H1 (cell line): ENCODE results near the gene PINLYP. TPM values are rescaled to one million over a fixed set of nuclear protein-coding genes. Genes with fewer than 3 reads are reported as not detected.

ENCODE experiments used
- CTCF ChIA-PET: fragments of 300-600 bp; sonication (Branson Sonifier 250); formaldehyde crosslinking; loops from one replicate; lab custom pipeline; 2021; ENCODE audit not compliant: partially characterized antibody; lab: Charles Lee
- POLR2A ChIA-PET: fragments of 300-600 bp; sonication (Branson Sonifier 250); formaldehyde crosslinking; loops from one replicate; lab custom pipeline; 2021; ENCODE audit warnings: inconsistent platforms; ENCODE audit not compliant: partially characterized antibody; lab: Charles Lee
- DNase-seq, 2 experiments: peaks; one replicate each; pipeline versions ENCODE4 v3.0.0 to v3.0.0-alpha.2; 2010 to 2022; ENCODE audit warnings: low spot score in 2 of 2, low read depth in 1 of 2, mixed read lengths in 1 of 2
- FAIRE-seq: peaks from 2 replicates; lab custom pipeline; 2011; peaks lifted over from hg19 to GRCh38; lab: Jason Lieb, UNC
- H2AFZ ChIP-seq: 2 replicates; pipeline ENCODE4 v1.8.1; 2012; ENCODE audit warnings: low read length, inconsistent platforms
- H2AK5ac ChIP-seq: 2 replicates; pipeline ENCODE4 v1.6.1; 2013; ENCODE audit warnings: low read depth, low read length
- H2BK120ac ChIP-seq: replicated peaks from 2 replicates; pipeline ENCODE3; 2013; ENCODE audit warnings: low read depth, low read length, inconsistent platforms
- H2BK12ac ChIP-seq: 2 replicates; pipeline ENCODE4 v1.6.1; 2013; ENCODE audit warnings: low read depth, low read length
- H2BK15ac ChIP-seq: 2 replicates; pipeline ENCODE4 v1.6.1; 2013; ENCODE audit warnings: low read length
- H2BK20ac ChIP-seq: 2 replicates; pipeline ENCODE4 v1.6.1; 2013; ENCODE audit warnings: low read length
- H2BK5ac ChIP-seq: 2 replicates; pipeline ENCODE4 v1.6.1; 2013; ENCODE audit warnings: low read depth, low read length
- H3K14ac ChIP-seq: 2 replicates; pipeline ENCODE4 v1.6.1; 2013; ENCODE audit warnings: inconsistent platforms; ENCODE audit not compliant: insufficient read length
- H3K18ac ChIP-seq: 2 replicates; pipeline ENCODE4 v1.6.1; 2013; ENCODE audit warnings: low read length; ENCODE audit errors: extremely low read depth
- H3K23ac ChIP-seq: 2 replicates; pipeline ENCODE4 v1.6.1; 2013; ENCODE audit warnings: inconsistent platforms; ENCODE audit not compliant: insufficient read length
- H3K23me2 ChIP-seq: 2 replicates; pipeline ENCODE4 v1.6.1; 2013; ENCODE audit warnings: low read depth, low read length
- H3K27ac ChIP-seq: 2 replicates; pipeline ENCODE4 v1.6.1; 2011; ENCODE audit warnings: low read depth, low read length, inconsistent platforms
- H3K27me3 ChIP-seq, 4 experiments: replicated peaks in 1 of 4; 1 replicate in 1 of 4; 2 replicates in 3 of 4; pipeline versions ENCODE4 v1.6.1 to v1.8.1; 2011 to 2013; ENCODE audit warnings: low read length in 3 of 4, mild to moderate bottlenecking in 3 of 4, inconsistent platforms in 2 of 4, mixed read lengths in 2 of 4, moderate library complexity in 1 of 4; ENCODE audit not compliant: control insufficient read depth in 3 of 4, insufficient read depth in 3 of 4; ENCODE audit errors: extremely low read depth in 1 of 4
- H3K36me3 ChIP-seq, 4 experiments: 2 replicates each; pipeline versions ENCODE4 v1.6.1 to v1.8.1; 2011 to 2013; ENCODE audit warnings: mild to moderate bottlenecking in 4 of 4, low read length in 3 of 4, moderate library complexity in 2 of 4, control low read depth in 1 of 4, inconsistent platforms in 1 of 4; ENCODE audit not compliant: insufficient read depth in 4 of 4, control insufficient read depth in 2 of 4
- H3K4ac ChIP-seq: replicated peaks from 2 replicates; pipeline ENCODE3; 2013; ENCODE audit warnings: low read length, low read depth, mixed read lengths, inconsistent platforms; ENCODE audit not compliant: insufficient read length
- H3K4me1 ChIP-seq, 4 experiments: replicated peaks in 1 of 4; 1 replicate in 1 of 4; 2 replicates in 3 of 4; pipeline versions ENCODE4 v1.6.1 to v1.8.1; 2011 to 2013; ENCODE audit warnings: low read length in 3 of 4, inconsistent platforms in 2 of 4, mixed read lengths in 1 of 4; ENCODE audit not compliant: insufficient read depth in 4 of 4, control insufficient read depth in 3 of 4
- H3K4me2 ChIP-seq, 2 experiments: 2 replicates each; pipeline versions ENCODE4 v1.6.1 to v1.8.1; 2011 to 2013; ENCODE audit warnings: low read depth in 2 of 2, low read length in 2 of 2, control low read depth in 1 of 2, inconsistent platforms in 1 of 2, mild to moderate bottlenecking in 1 of 2; ENCODE audit not compliant: insufficient read depth in 1 of 2
- H3K4me3 ChIP-seq, 4 experiments: fragments of 200-600, 300-600 bp in 1 of 4; sonication (generic), shearing (Covaris generic), sonication (Bioruptor Twin) in 1 of 4; 2 replicates each; pipeline versions ENCODE4 v1.5.1 to v1.8.1; 2011 to 2016; ENCODE audit warnings: low read length in 4 of 4, low read depth in 3 of 4, control low read depth in 2 of 4, inconsistent platforms in 2 of 4, mild to moderate bottlenecking in 2 of 4, mixed read lengths in 1 of 4, moderate library complexity in 1 of 4; ENCODE audit not compliant: insufficient read depth in 2 of 4; ENCODE audit errors: extremely low read depth in 1 of 4
- H3K56ac ChIP-seq: replicated peaks from 2 replicates; pipeline ENCODE3; 2013; ENCODE audit warnings: low read depth, mild to moderate bottlenecking, mixed read lengths, low read length, inconsistent platforms; ENCODE audit not compliant: insufficient read length
- H3K79me1 ChIP-seq: 2 replicates; pipeline ENCODE4 v1.6.1; 2013; ENCODE audit warnings: low read depth, low read length, control low read depth
- H3K79me2 ChIP-seq, 2 experiments: 2 replicates each; pipeline versions ENCODE4 v1.6.1 to v1.8.1; 2012 to 2013; ENCODE audit warnings: low read length in 2 of 2, mild to moderate bottlenecking in 2 of 2, inconsistent platforms in 1 of 2; ENCODE audit not compliant: insufficient read depth in 2 of 2, control insufficient read depth in 1 of 2
- H3K9ac ChIP-seq, 4 experiments: replicated peaks in 1 of 4; 1 replicate in 1 of 4; 2 replicates in 3 of 4; pipeline versions ENCODE4 v1.6.1 to v1.8.1; 2011 to 2013; ENCODE audit warnings: low read depth in 3 of 4, low read length in 3 of 4, control low read depth in 2 of 4, mild to moderate bottlenecking in 2 of 4, moderate library complexity in 2 of 4, inconsistent platforms in 1 of 4; ENCODE audit errors: extremely low read depth in 1 of 4
- H3K9me3 ChIP-seq, 2 experiments: 2 replicates each; pipeline versions ENCODE4 v1.6.1 to v1.8.1; 2012 to 2013; ENCODE audit warnings: mild to moderate bottlenecking in 2 of 2, moderate library complexity in 2 of 2, control low read depth in 1 of 2, inconsistent platforms in 1 of 2, low read depth in 1 of 2, low read length in 1 of 2, mixed read lengths in 1 of 2; ENCODE audit not compliant: insufficient read depth in 2 of 2
- H4K20me1 ChIP-seq, 2 experiments: replicated peaks in 1 of 2; 2 replicates each; pipeline versions ENCODE3 to v1.8.1; 2011 to 2013; ENCODE audit warnings: inconsistent platforms in 2 of 2, low read length in 2 of 2, mild to moderate bottlenecking in 1 of 2; ENCODE audit not compliant: insufficient read depth in 2 of 2, control insufficient read depth in 1 of 2
- H4K5ac ChIP-seq: 2 replicates; pipeline ENCODE4 v1.6.1; 2013; ENCODE audit warnings: low read length, low read depth, mixed read lengths, inconsistent platforms; ENCODE audit not compliant: insufficient read length
- H4K8ac ChIP-seq: 2 replicates; pipeline ENCODE4 v1.8.0; 2013; ENCODE audit warnings: mild to moderate bottlenecking, moderate library complexity, low read length, inconsistent platforms; ENCODE audit not compliant: insufficient read depth; ENCODE audit errors: extremely low read depth
- H4K91ac ChIP-seq: replicated peaks from 2 replicates; pipeline ENCODE3; 2013; ENCODE audit warnings: low read length, mixed read lengths, inconsistent platforms; ENCODE audit not compliant: insufficient read length
- ATF2 ChIP-seq: IDR thresholded peaks from 2 replicates; pipeline ENCODE4 v1.6.1; 2012; ENCODE audit warnings: low read length, inconsistent platforms
- POU5F1 ChIP-seq: IDR thresholded peaks from 2 replicates; pipeline ENCODE4 v1.6.1; 2011; ENCODE audit warnings: low read depth, mild to moderate bottlenecking, low read length, moderate library complexity
- SIX5 ChIP-seq: IDR thresholded peaks from 2 replicates; pipeline ENCODE4 v1.6.1; 2011; ENCODE audit warnings: mild to moderate bottlenecking, low read depth, low read length
- TCF12 ChIP-seq: IDR thresholded peaks from 2 replicates; pipeline ENCODE4 v1.6.1; 2011; ENCODE audit warnings: low read depth, mild to moderate bottlenecking, low read length
- WGBS, 2 experiments: shearing (Covaris generic) in 1 of 2; methylation state at CpG; one replicate each; pipeline versions ENCODE4 v1.1.6 to v1.1.7; 2013 to 2015; ENCODE audit warnings: low lambda C conversion rate in 2 of 2, mixed read lengths in 2 of 2, inconsistent platforms in 1 of 2, low coverage in 1 of 2, missing lambda C conversion rate in 1 of 2; ENCODE audit not compliant: insufficient replicate concordance in 2 of 2, insufficient coverage in 1 of 2, insufficient read length in 1 of 2; ENCODE audit errors: extremely low coverage in 1 of 2, missing lambda C conversion rate in 1 of 2; 5-methylcytosine and 5-hydroxymethylcytosine counted together
- polyA plus RNA-seq, 7 experiments: library from polyadenylated mRNA; depleted of rRNA in 3 of 7; stranded (reverse) in 5 of 7; unstranded in 2 of 7; fragments of >200 nt in 5 of 7; fragments of 200-250 nt in 2 of 7; gene quantifications; 1 replicate in 5 of 7; 2 replicates in 1 of 7; 4 replicates in 1 of 7; pipeline versions ENCODE4 v1.2.1 to v1.2.3, GENCODE V29; 2011 to 2013; ENCODE audit warnings: missing spikeins in 2 of 7, mixed read lengths in 2 of 7
- total RNA-seq: library from RNA; stranded (reverse); fragmentation: NEBNext Ultra II Directional; extraction: Animal tissue kit (Norgen Biotek cat#: 25700); gene quantifications from 2 replicates; pipeline ENCODE4 v1.2.1, GENCODE V29; 2021

PINLYP gene
- total and polyA plus RNA-seq, 2 of the 8 experiments (the other 6 are each of a cell fraction or from before 2014, with no cell fraction given) = 7.5 to 31.3 TPM

- no peak overlapping the region for H4K8ac ChIP-seq
- H3K9me3 ChIP-seq = no peaks in the 10 kb centered on the region
- peaks cover 0 to 8% (median 0%) of the 10 kb centered on the region in 4 experiments; a peak in 2 of 8 replicates for H3K36me3 ChIP-seq
- no peak overlapping the region for H3K56ac ChIP-seq
- H2AK5ac ChIP-seq = no peak overlapping the region
- no peak overlapping the region for H4K91ac ChIP-seq
- no peaks in the 10 kb centered on the region for H3K23me2 ChIP-seq
- H3K14ac ChIP-seq = no peak overlapping the region
- H2BK20ac ChIP-seq = no peak overlapping the region
- POLR2A ChIA-PET = interaction anchor here (0.6 to 1.1 kb wide), 3 partner anchors 14 to 99 kb away, joined by 3 to 4 read pairs (median 3); partner anchors contain the start of gene XRCC1
- WGBS, 2 experiments = 89% methylated on average over 12 of the region's 12 CpGs; no CpG with 5 or more reads in 1 of the 2 experiments
- H3K27ac ChIP-seq = no peak overlapping the region
- H2BK12ac ChIP-seq = no peak overlapping the region
- no peak overlapping the region for H3K23ac ChIP-seq
- H3K27me3 ChIP-seq = no peaks in the 10 kb centered on the region
- no peak overlapping the region for H3K4me3 ChIP-seq
- no peak overlapping the region for H2BK15ac ChIP-seq
- no peak overlapping the region for H3K4ac ChIP-seq
- DNase-seq = no peak
- no peak overlapping the region for H2BK120ac ChIP-seq
- no peak overlapping the region for H4K5ac ChIP-seq
- H3K18ac ChIP-seq = no peak overlapping the region
- H3K79me1 ChIP-seq = no peaks in the 10 kb centered on the region; the same call in 1 of the 2 replicates
- CTCF ChIA-PET = interaction anchor here (1.2 to 10.7 kb wide), 6 partner anchors 11 to 39 kb away, joined by 3 to 122 read pairs (median 4); partner anchors contain the start of genes IRGQ, PINLYP, XRCC1 and ZNF575
- H3K4me2 ChIP-seq = no peak overlapping the region
- no peak for FAIRE-seq
- no peaks in the 10 kb centered on the region for H3K4me1 ChIP-seq
- H3K79me2 ChIP-seq = no peaks in the 10 kb centered on the region
- no peak for TF ChIP-seq SIX5
- no peak for TF ChIP-seq TCF12
- TF ChIP-seq POU5F1 = no peak
- no peak for TF ChIP-seq ATF2
- peaks cover 0 to 8% of the 10 kb centered on the region in 2 experiments for H4K20me1 ChIP-seq
- no peak overlapping the region for H3K9ac ChIP-seq
- no peak overlapping the region for H2AFZ ChIP-seq
- H2BK5ac ChIP-seq = no peak overlapping the region
Observed at GRCh38 chr19:43561139-43561970, 14.2 kb upstream of the PINLYP start.
